GM21360 (cell line): ENCODE results near the gene NUP50.

Experiments
- ATAC-seq: cut with Tn5 transposase; IDR thresholded peaks from one replicate; pipeline ENCODE4 v1.9.1; 2021; ENCODE audit warnings: mild to moderate bottlenecking, moderate library complexity; ENCODE audit not compliant: unreplicated experiment

The NUP50 gene, protein sequence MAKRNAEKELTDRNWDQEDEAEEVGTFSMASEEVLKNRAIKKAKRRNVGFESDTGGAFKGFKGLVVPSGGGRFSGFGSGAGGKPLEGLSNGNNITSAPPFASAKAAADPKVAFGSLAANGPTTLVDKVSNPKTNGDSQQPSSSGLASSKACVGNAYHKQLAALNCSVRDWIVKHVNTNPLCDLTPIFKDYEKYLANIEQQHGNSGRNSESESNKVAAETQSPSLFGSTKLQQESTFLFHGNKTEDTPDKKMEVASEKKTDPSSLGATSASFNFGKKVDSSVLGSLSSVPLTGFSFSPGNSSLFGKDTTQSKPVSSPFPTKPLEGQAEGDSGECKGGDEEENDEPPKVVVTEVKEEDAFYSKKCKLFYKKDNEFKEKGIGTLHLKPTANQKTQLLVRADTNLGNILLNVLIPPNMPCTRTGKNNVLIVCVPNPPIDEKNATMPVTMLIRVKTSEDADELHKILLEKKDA

DNA sequence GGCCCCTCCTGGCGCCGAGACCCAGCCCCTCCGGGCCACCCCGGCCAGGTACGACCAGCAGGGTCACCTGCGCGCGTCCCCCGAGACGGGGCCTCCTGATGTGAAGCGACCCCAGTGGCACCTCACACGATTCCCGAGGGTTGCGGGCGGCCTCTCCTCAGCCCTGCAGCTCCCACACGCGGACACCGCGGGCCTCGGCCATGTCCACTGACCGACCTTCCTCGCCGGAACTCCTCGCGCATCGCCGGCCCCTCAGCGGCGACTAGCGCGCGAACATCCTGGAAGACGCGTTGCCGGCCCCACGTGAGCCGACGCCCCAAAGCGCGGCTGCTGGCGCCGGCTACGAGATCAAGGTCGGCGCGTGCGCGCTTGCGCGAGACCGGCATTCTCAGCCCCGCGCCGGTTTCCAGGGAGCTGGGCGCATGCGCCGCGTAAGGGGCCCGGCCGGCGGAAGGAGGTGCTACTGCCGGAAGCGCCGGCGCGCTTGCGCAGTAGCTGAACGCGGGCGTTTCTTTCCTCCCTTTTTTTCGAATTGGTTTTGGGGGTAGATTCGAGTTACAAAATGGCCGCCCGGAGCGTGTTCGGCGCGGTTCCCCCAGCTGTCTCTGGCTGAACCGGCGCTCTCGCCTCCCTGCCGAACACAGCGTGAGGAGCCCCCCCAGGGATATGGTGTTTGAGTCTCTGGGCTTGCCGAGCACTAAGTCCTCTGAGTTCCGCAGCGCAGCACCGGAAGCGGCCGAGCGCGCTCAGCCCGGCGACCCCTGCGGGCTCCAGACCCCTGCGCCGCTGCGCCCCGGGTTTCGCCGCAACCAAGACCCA lies at the start of gene NUP50:
TSS of gene NUP50 (plus strand) at position 475 of the 819 bp plus-strand sequence. CDS start 4,253 bp downstream, outside the sequence.
- peak; percentile 65 for ATAC-seq

- no peak for ATAC-seq
Measured at GRCh38 chr22:45120440-45120839, 43.3 kb upstream of the NUP50 start.

DNA sequence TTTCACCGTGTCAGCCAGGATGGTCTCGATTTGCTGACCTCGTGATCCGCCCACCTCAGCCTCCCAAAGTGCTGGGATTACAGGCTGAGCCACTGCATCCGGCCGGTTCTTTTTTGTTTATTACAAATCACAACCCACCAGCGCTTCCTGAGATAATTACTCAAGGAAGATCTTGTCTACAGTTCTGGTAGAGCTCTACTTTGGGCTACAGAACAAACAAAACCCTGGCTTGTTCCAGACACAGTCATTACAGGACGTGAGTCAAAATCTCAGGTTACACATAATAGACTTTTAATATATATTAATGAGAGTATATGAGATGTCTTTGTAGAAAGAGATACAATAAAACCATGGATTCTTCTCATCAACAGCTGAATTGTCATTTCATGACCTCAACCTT lies 42.8 kb upstream of the NUP50 start:
- ATAC-seq, result no peak

GRCh38 chr22:45124176-45124847 lies 39.4 kb upstream of the NUP50 start:
- ATAC-seq, result no peak

DNA sequence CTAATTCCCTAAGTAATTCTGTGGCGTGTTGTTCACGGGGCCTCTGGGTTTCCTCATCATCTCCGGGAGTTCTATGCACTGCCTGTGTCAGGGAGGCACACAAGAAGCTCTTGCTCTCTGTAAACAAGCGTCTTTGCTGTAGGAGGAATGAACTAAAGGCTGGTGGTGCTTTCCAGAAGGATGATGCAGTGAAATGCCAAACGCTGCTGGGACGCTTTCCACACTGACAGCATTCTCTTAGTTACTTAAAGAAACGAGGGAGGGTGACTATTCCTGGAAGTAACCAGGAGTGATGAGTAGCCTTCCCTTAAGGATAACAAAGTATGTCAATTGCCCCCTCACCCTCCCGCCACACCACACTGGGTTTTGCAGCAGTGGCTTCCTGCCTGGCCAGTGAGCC lies 38.5 kb upstream of the NUP50 start:
- no peak for ATAC-seq

DNA sequence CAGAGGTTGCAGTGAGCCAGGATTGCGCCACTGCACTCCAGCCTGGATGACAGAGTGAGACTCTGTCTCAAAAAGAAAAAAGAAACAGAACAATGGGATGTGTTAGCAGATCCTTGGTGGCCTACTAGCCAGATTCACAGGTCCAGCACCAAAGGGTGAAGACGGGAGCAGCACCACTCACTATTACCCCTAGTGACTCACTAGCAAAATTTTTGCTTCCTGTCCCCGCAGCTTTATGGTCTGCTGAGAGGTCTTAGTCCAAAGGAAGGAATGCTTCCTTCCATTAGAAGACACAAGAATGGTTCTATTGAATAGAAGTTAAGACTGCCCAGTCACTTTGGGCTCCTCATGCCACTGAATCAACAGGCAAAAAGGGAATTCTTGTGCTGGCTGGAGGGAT lies 35.9 kb upstream of the NUP50 start:
- no peak for ATAC-seq

GRCh38 chr22:45129703-45130524 lies 33.8 kb upstream of the NUP50 start:
- ATAC-seq, result no peak

DNA sequence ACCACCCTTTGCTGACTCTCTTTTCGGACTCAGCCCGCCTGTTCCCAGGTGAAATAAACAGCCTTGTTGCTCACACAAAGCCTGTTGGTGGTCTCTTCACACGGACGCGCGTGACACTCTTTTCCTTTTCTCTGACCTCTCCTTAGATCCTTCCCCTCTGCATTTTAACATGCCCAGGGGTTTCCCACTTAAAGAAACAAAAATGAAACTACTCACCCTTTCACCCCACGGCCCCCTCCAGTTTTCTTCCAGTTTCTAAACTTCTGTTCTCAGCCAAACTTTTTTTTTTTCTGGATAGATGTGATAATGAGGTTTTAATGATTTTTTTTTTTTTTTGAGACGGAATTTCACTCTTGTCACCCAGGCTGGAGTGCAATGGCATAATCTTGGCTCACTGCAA lies 32.8 kb upstream of the NUP50 start:
- ATAC-seq, result no peak

GRCh38 chr22:45131749-45132148 lies 32.0 kb upstream of the NUP50 start:
- no peak for ATAC-seq

- no peak for ATAC-seq
Measured at GRCh38 chr22:45134313-45134712, 29.4 kb upstream of the NUP50 start.

DNA sequence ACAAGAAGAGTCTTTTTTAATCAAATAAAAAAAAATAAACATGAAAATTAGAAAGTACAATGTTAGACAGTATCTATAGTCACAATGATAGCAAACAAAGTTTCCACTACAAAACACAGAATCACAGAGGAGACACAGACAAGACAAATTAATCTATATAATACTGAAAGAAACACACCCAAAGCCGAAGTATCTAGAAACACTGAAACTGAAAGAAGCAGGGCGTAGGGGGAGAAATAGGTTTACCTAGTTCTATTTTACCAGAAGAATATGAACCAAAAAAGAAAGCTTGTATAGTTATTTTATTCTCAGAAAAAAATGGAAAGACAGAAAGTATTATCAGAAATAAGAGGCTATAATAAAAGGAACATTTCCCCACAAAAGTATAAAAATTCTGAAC lies 27.1 kb upstream of the NUP50 start:
- no peak for ATAC-seq

DNA sequence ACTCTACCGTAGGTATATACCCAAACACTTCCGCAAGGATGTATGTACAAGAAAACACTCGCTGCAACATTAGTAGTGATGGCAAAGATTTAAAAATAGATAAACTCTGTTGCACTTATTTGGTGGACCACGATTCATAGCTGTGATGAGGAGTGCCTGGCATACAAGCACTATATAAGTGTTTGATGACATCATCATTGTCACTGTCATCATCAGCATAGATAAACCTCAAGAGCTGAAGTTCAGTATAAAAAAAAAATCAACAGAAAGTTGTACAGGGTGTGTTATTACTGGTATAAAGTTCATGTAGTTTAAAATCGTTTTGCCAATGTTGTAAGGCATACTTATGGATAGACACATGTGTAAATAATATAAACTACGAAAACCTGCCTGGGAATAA lies 24.0 kb upstream of the NUP50 start:
- ATAC-seq, result no peak

GRCh38 chr22:45142376-45142775 lies 21.3 kb upstream of the NUP50 start:
- no peak for ATAC-seq

DNA sequence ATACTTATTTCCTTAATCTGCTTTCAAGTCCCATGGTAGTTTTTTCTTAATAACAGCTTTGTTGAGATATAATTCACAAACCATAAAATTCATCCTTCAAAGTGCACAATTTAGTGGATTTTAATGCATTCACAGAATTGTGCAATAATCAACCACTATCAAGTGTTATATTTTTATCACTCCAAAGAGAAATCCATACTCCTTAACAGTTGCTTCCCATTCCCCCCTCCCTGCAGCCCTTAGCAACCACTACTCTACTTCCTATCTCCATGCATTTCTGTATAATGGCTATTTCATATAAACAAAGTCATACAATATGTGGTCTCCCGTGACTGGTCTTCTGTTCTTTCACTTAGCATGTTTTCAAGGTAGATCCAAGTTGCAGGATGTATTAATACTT lies 18.8 kb upstream of the NUP50 start:
- no peak for ATAC-seq

DNA sequence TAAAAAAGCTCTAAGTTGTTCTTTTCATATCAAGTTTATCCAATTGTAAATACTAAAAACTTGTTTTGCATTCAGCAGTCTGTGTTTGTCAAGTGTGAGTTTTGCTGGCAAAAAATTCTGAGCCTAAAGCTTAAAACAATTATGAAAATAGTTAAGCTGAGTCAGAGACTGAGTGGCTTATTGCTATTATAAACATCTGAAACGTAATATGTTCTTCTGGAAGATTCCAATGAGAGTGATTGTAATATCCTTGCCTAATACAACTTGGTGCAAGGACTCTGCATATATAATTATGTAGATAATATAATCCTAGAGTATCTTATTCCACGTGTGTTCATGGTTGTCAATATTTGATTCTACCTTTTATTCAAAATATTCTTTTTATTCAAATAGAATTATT lies 14.1 kb upstream of the NUP50 start:
- no peak for ATAC-seq

DNA sequence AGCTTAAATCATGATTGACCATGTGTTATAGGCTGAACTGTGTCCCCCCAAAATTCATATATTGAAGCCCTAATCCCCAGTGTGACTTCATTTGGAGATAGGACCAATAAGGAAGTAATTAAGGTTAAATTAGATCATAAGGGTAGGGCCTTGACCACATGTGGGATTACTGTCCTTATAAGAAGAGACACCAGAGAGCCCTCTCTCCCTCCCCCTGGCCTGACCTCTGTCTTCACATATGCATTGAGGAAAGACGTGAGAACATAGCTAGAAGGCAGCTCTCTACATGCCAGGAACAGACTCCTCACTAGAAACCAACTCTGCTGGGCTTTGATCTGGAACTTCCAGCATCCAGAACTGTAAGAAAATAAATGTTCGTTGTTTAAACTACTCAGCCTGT lies 13.6 kb upstream of the NUP50 start:
- ATAC-seq, result no peak

DNA sequence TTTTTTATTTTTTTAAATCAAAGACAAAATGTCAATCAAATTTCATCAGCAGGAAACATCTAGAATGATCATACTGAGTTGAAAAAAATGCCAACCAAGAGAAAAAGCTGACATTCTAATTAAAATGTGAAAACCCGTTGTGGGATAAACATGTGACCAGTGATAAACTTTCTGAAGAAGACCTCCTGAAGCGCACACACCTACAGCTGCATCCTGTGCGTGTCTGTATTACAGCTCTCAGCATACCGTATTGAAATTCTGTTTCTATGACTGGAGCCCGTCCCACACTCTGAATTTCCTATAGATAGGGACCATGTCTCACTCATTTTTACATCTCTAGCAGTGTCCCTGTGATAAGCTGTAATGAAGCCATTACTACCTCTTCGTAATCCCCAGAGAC lies 12.2 kb upstream of the NUP50 start:
- no peak for ATAC-seq

GRCh38 chr22:45154383-45154782 lies 9.3 kb upstream of the NUP50 start:
- ATAC-seq, result no peak

DNA sequence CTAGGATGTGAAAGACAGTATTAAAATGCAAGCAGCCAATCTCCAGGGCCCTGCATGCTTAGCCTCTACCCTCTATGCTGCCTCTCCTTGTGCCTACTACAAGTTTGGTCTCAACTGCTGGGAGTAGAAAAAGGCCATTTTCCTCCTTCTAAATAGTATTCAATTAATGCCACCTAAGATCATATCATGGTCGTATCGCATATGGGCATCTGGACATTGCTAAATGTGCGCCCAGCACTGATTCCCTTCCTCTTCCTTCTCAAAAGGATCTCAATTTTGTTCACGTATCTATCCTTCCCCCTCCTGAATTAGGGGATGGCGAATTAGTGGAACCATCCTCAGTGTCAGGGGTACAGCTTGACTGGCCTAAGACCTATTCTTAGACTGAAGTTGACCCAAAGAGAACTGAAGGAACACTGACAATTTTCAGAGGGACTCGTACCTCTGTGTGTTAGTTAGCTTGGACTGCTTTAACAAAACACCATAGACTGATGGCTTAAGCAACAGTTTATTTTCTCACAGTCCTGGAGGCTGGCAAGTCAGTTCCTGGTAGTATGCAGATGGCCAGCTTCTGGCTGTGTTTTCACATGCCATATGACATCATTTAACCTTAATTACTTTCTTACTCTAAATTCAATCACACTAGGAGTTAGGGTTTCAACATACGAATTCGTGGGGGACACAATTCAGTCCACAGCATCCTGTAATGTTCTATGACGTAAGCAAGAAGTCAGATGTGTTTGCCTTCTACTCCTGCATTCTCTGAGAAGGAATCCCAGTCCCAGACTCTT lies 8.5 kb upstream of the NUP50 start:
- ATAC-seq, result no peak

GRCh38 chr22:45157907-45158306 lies 5.8 kb upstream of the NUP50 start:
- ATAC-seq, result no peak
